BJ (cell line): Measurements from ENCODE around the gene FCRL6. TPM values are rescaled to one million over a fixed set of nuclear protein-coding genes. Genes with fewer than 3 reads are reported as not detected.

Experiments used
- CTCF ChIA-PET: fragments of 350-600 bp; formaldehyde crosslinking; extraction: SDS; loops from one replicate; lab custom pipeline; 2021; ENCODE audit warnings: antibody characterized with exemption, inconsistent platforms; lab: Yijun Ruan, JAX
- POLR2A ChIA-PET: fragments of 300-600 bp; sonication (Branson Sonifier 250); formaldehyde crosslinking; extraction: SDS; loops from one replicate; lab custom pipeline; 2021; ENCODE audit warnings: antibody characterized with exemption; lab: Charles Lee
- DNase-seq: peaks from one replicate; pipeline ENCODE4 v3.0.0-alpha.2; 2011; ENCODE audit warnings: low read depth
- H3K27me3 ChIP-seq: 2 replicates; pipeline ENCODE4 v1.6.0; 2011; ENCODE audit warnings: low read length; ENCODE audit not compliant: control insufficient read depth, insufficient read depth
- H3K36me3 ChIP-seq: 2 replicates; pipeline ENCODE4 v1.5.1; 2011; ENCODE audit warnings: low read length; ENCODE audit not compliant: control insufficient read depth, insufficient read depth
- H3K4me3 ChIP-seq: 2 replicates; pipeline ENCODE4 v1.5.1; 2011; ENCODE audit warnings: low read depth, mild to moderate bottlenecking, control low read depth, low read length
- polyA plus RNA-seq: library from polyadenylated mRNA; depleted of rRNA; stranded (reverse); fragments of >200 nt; gene quantifications from 2 replicates; pipeline ENCODE4 v1.2.3, GENCODE V29; 2011
- TF ChIP-seq, protein P1 (sequence below): IDR thresholded peaks from 2 replicates; pipeline ENCODE4 v1.5.1; 2011; ENCODE audit warnings: low read depth, mild to moderate bottlenecking, control low read depth, inconsistent platforms, low read length, moderate library complexity; ENCODE audit not compliant: insufficient read depth

FCRL6 gene
- polyA plus RNA-seq, 1 experiment, result not detected

DNA sequence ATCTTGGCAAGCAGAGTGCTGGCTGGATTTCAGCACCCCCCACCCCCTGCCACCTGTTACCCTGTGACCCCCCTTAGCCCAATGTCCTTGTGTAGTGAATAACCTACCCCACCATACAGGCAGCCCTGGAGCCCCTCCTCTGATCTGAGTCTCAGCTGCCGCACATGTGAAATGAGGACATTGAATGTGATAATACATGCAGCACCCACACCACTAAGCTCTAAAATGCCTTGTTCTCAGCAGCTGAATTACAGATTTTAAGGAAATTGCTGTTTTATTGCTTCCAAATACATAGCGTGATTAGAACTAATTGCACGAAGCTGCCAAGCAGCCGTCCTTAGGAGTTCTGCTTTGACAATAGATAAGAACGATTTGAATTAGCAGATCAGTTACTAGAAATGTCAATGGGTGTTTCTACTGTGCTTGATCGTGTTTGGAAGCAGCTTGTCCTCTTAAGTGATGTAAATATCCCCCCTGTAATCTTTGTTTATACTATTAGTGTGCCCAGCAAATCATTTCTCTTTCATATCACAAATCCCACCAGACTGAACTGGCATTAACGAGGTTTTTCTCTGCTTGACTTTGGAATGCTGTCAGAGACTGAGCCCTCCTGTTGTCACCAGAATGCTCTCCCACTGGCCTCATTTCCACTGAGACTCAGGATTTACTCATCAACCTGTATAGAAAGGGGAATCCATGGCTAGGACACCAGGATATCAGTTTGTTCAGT lies 29.4 kb downstream of the FCRL6 start:
- Histone ChIP-seq H3K4me3 (no peak overlapping the region), H3K27me3 (no peaks in the 10 kb centered on the region), H3K36me3 (no peaks in the 10 kb centered on the region)
- DNase-seq, result no peak
- TF ChIP-seq, protein P1, sequence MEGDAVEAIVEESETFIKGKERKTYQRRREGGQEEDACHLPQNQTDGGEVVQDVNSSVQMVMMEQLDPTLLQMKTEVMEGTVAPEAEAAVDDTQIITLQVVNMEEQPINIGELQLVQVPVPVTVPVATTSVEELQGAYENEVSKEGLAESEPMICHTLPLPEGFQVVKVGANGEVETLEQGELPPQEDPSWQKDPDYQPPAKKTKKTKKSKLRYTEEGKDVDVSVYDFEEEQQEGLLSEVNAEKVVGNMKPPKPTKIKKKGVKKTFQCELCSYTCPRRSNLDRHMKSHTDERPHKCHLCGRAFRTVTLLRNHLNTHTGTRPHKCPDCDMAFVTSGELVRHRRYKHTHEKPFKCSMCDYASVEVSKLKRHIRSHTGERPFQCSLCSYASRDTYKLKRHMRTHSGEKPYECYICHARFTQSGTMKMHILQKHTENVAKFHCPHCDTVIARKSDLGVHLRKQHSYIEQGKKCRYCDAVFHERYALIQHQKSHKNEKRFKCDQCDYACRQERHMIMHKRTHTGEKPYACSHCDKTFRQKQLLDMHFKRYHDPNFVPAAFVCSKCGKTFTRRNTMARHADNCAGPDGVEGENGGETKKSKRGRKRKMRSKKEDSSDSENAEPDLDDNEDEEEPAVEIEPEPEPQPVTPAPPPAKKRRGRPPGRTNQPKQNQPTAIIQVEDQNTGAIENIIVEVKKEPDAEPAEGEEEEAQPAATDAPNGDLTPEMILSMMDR, result no peak
- CTCF ChIA-PET, result interaction anchor here (1.1 to 2.2 kb wide), 7 partner anchors 8 to 176 kb away, joined by 3 to 17 read pairs (median 4); no protein-coding TSS in a partner anchor
- POLR2A ChIA-PET, result no interaction called here

DNA sequence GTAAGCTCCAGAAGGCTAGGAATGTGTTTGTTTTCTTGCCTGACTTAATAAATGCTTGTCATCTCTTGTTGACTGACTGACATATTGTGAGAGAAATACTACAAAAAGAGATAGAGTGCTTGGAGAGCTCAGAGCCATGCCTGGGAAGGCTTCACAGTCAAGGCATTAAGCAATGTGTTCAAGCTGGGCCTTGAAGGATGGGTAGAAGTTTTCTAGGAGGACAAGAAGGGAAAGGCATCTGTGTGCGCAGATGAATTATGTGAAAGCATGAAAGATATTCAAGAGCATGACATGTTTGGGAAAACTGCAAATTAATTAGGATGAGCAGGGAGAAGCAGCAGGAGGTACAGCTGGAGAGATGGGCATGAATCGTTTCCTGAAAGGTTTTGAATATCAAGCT lies 30.1 kb downstream of the FCRL6 start:
- TF ChIP-seq, protein P1, result no peak
- ChIA-PET CTCF (interaction anchor here (1.1 to 2.2 kb wide), 7 partner anchors 9 to 175 kb away, joined by 3 to 17 read pairs (median 3); no protein-coding TSS in a partner anchor), POLR2A (no interaction called here)
- H3K27me3 ChIP-seq, result no peaks in the 10 kb centered on the region
- H3K36me3 ChIP-seq, result no peaks in the 10 kb centered on the region
- DNase-seq, result no peak
- H3K4me3 ChIP-seq, result no peak overlapping the region

DNA sequence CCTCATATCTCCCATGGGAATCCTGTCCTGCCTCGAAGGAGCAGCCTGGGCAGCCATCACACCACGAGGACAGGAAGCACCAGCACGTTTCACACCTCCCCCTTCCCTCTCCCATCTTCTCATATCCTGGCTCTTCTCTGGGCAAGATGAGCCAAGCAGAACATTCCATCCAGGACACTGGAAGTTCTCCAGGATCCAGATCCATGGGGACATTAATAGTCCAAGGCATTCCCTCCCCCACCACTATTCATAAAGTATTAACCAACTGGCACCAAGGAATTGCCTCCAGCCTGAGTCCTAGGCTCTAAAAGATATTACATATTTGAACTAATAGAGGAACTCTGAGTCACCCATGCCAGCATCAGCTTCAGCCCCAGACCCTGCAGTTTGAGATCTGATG lies 33.2 kb downstream of the FCRL6 start:
- Histone ChIP-seq H3K27me3 (no peaks in the 10 kb centered on the region), H3K4me3 (no peak overlapping the region), H3K36me3 (no peaks in the 10 kb centered on the region)
- no peak for DNase-seq
- POLR2A ChIA-PET, result no interaction called here
- CTCF ChIA-PET, result interaction anchor here (1.2 to 1.9 kb wide), 3 partner anchors 14 to 57 kb away, joined by 3 to 5 read pairs (median 3); no protein-coding TSS in a partner anchor
- TF ChIP-seq, protein P1, result no peak

DNA sequence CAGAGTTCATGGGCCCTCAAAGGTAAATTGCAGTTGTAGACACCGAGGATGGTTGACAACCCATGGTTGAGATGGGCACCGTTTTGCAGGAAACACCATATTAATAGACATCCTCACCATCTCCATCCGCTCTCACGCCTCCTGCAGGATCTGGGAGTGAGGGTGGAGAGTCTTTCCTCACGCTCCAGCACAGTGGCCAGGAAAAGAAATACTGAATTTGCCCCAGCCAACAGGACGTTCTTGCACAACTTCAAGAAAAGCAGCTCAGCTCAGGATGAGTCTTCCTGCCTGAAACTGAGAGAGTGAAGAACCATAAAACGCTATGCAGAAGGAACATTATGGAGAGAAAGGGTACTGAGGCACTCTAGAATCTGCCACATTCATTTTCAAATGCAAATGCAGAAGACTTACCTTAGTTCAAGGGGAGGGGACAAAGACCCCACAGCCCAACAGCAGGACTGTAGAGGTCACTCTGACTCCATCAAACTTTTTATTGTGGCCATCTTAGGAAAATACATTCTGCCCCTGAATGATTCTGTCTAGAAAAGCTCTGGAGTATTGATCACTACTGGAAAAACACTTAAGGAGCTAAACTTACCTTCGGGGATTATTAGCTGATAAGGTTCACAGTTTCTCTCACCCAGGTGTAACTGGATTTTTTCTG lies 33.8 kb downstream of the FCRL6 start:
- Histone ChIP-seq H3K27me3 (no peaks in the 10 kb centered on the region), H3K4me3 (no peak overlapping the region), H3K36me3 (no peaks in the 10 kb centered on the region)
- no peak for DNase-seq
- ChIA-PET POLR2A (no interaction called here), CTCF (interaction anchor here (1.2 to 1.9 kb wide), 6 partner anchors 10 to 57 kb away, joined by 3 to 5 read pairs (median 4); no protein-coding TSS in a partner anchor)
- TF ChIP-seq, protein P1, result no peak

DNA sequence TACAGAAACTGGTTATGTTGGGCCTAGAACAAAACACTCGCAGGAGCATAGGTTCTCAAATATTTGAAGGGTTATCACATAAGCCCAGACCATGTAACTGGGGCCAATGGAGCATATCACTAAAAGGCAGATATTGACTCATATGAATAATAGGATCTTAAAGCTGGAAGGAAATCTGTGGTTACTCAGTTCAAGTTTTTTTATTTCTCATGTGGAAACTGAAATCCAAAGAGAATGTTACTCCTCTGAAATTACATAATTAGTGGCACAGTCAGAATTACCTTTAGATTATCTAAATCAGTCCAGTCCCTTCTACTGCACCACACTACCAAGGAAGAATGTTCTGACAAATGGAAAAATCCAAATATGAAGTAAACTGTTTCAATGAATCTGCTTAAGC lies 36.6 kb downstream of the FCRL6 start:
- ChIA-PET CTCF (no interaction called here), POLR2A (no interaction called here)
- DNase-seq, result no peak
- no peaks in the 10 kb centered on the region for H3K27me3 ChIP-seq
- no peak overlapping the region for H3K4me3 ChIP-seq
- no peaks in the 10 kb centered on the region for H3K36me3 ChIP-seq
- TF ChIP-seq, protein P1, result no peak
